MM.1S (cell line): ENCODE results near the gene HYAL1.

Experiments used
- EZH2 ChIP-seq: fragments of 300-600 bp; sonication (generic); optimal IDR thresholded peaks from 2 replicates; pipeline ENCODE3; 2017; ENCODE audit warnings: low read depth, mild to moderate bottlenecking, antibody characterized with exemption, low read length, mixed read lengths
- EZH2phosphoT487 ChIP-seq: fragments of 300-600 bp; sonication (generic); IDR thresholded peaks from 2 replicates; pipeline ENCODE4 v1.6.1; 2018; ENCODE audit warnings: antibody characterized with exemption, low read length
- TF ChIP-seq, protein P1 (sequence below): fragments of 300-600 bp; sonication (generic); IDR thresholded peaks from 2 replicates; pipeline ENCODE4 v1.5.1; 2016; ENCODE audit warnings: antibody characterized with exemption, low read length, mixed read lengths

DNA sequence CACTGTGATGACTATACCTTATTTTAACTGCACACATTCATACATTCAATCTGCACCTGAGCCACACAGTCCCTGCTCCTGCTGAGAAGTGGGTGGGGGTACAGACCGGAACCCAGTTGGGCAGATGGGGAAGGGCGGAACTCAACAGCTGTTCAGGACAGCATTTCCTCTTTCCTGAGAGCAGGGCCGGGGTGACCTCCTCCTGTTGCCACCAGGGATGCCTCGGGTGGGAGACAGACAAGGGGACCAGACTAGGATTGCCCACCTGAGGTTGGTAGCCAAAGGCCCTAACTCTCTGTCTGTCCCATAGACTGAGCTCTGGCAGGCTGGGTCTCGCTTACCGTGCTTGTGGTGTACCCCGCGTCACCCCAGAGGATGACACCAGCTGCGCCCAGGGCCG lies 15.2 kb upstream of the HYAL1 start:
- TF ChIP-seq, protein P1, sequence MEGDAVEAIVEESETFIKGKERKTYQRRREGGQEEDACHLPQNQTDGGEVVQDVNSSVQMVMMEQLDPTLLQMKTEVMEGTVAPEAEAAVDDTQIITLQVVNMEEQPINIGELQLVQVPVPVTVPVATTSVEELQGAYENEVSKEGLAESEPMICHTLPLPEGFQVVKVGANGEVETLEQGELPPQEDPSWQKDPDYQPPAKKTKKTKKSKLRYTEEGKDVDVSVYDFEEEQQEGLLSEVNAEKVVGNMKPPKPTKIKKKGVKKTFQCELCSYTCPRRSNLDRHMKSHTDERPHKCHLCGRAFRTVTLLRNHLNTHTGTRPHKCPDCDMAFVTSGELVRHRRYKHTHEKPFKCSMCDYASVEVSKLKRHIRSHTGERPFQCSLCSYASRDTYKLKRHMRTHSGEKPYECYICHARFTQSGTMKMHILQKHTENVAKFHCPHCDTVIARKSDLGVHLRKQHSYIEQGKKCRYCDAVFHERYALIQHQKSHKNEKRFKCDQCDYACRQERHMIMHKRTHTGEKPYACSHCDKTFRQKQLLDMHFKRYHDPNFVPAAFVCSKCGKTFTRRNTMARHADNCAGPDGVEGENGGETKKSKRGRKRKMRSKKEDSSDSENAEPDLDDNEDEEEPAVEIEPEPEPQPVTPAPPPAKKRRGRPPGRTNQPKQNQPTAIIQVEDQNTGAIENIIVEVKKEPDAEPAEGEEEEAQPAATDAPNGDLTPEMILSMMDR = no peak
- TF ChIP-seq EZH2 = no peak
- no peak for TF ChIP-seq EZH2phosphoT487
